PC-9 (cell line): ENCODE measurements around the gene IDH3G. TPM values are rescaled to one million over a fixed set of nuclear protein-coding genes. Genes with fewer than 3 reads are reported as not detected.

ENCODE experiments used
- BruUV-seq: library from RNA; stranded (reverse); fragments of 400-500 nt; replicated peaks from 2 replicates; lab custom pipeline; 2021; lab: Mats Ljungman, UMichigan
- CTCF ChIA-PET: fragments of 300-600 bp; sonication (Branson Sonifier 250); formaldehyde crosslinking; loops from one replicate; lab custom pipeline; 2022; ENCODE audit warnings: antibody characterized with exemption; lab: Charles Lee
- POLR2A ChIA-PET: fragments of 300-600 bp; sonication (Branson Sonifier 250); formaldehyde crosslinking; loops from one replicate; lab custom pipeline; 2022; ENCODE audit warnings: antibody characterized with exemption; ENCODE audit not compliant: unreplicated experiment; lab: Charles Lee
- DNase-seq, 2 experiments: peaks; one replicate each; pipeline versions ENCODE4 v3.0.0 to v3.0.0-alpha.2; 2015 to 2022; ENCODE audit warnings: mixed read lengths in 1 of 2
- H2AFZ ChIP-seq: fragments of 200-600 bp; sonication (generic); 2 replicates; pipeline ENCODE4 v1.8.1; 2017; ENCODE audit warnings: antibody characterized with exemption
- H3F3A ChIP-seq: fragments of 200-600 bp; sonication (generic); 2 replicates; pipeline ENCODE4 v1.8.1; 2017; ENCODE audit warnings: antibody characterized with exemption, mild to moderate bottlenecking, low read depth; ENCODE audit not compliant: insufficient read depth
- H3K27ac ChIP-seq: fragments of 200-600 bp; sonication (generic); 2 replicates; pipeline ENCODE4 v1.6.1; 2016; ENCODE audit warnings: mixed run types
- H3K27me3 ChIP-seq: fragments of 200-600 bp; sonication (generic); 2 replicates; pipeline ENCODE4 v1.6.1; 2016; ENCODE audit warnings: low read depth, mixed run types; ENCODE audit not compliant: insufficient read depth
- H3K36me3 ChIP-seq: fragments of 200-600 bp; sonication (generic); 2 replicates; pipeline ENCODE4 v1.6.1; 2016; ENCODE audit warnings: low read depth, mixed run types
- H3K4me1 ChIP-seq: fragments of 200-600 bp; sonication (generic); replicated peaks from 2 replicates; pipeline ENCODE4 v1.6.1; 2016; ENCODE audit warnings: mixed run types; ENCODE audit not compliant: insufficient read depth
- H3K4me2 ChIP-seq: fragments of 200-600 bp; sonication (generic); 2 replicates; pipeline ENCODE4 v1.6.1; 2017; ENCODE audit warnings: mixed run types
- H3K4me3 ChIP-seq: fragments of 200-600 bp; sonication (generic); 2 replicates; pipeline ENCODE4 v1.6.1; 2016; ENCODE audit warnings: mixed run types
- H3K79me2 ChIP-seq: fragments of 200-600 bp; sonication (generic); 2 replicates; pipeline ENCODE4 v1.6.1; 2017; ENCODE audit warnings: low read depth, mixed run types
- H3K9me2 ChIP-seq: fragments of 200-600 bp; sonication (generic); 2 replicates; pipeline ENCODE4 v1.8.1; 2017; ENCODE audit warnings: mild to moderate bottlenecking; ENCODE audit not compliant: insufficient read depth
- H3K9me3 ChIP-seq: fragments of 200-600 bp; sonication (generic); 2 replicates; pipeline ENCODE4 v1.8.1; 2016; ENCODE audit warnings: low read depth; ENCODE audit not compliant: insufficient read depth
- H4K20me1 ChIP-seq: fragments of 200-600 bp; sonication (generic); 2 replicates; pipeline ENCODE4 v1.8.1; 2017; ENCODE audit not compliant: insufficient read depth
- CTCF ChIP-seq: fragments of 200-600 bp; sonication (generic); conservative IDR thresholded peaks from 2 replicates; pipeline ENCODE4 v1.6.1; 2017; ENCODE audit warnings: mixed run types, antibody characterized with exemption, mild to moderate bottlenecking, moderate library complexity
- EZH2 ChIP-seq: fragments of 200-600 bp; sonication (generic); IDR thresholded peaks from 2 replicates; pipeline ENCODE4 v1.8.0; 2017; ENCODE audit warnings: antibody characterized with exemption, low read depth
- intact Hi-C: fragments of 100-400 bp; cut with micrococcal nuclease; formaldehyde crosslinking; loops from one replicate; pipeline ENCODE4 v1.10.0; 2022; ENCODE audit not compliant: unreplicated experiment
- total RNA-seq: library from RNA; stranded (reverse); gene quantifications from 2 replicates; pipeline ENCODE4 v1.2.3, GENCODE V29; 2021

IDH3G gene
- total RNA-seq, 1 experiment from 2014 or later = 63.4 TPM

- Histone ChIP-seq H3K4me2 (no peak overlapping the region), H3F3A (peaks cover 5% of the 10 kb centered on the region; the same call in 1 of the 2 replicates), H3K9me2 (no peaks in the 10 kb centered on the region), H3K4me3 (no peak overlapping the region), H3K9me3 (no peaks in the 10 kb centered on the region), H3K79me2 (peaks cover 9% of the 10 kb centered on the region), H3K4me1 (peaks cover 7% of the 10 kb centered on the region; the same call in 1 of the 2 replicates), H4K20me1 (no peaks in the 10 kb centered on the region), H3K27ac (no peak overlapping the region), H3K27me3 (no peaks in the 10 kb centered on the region), H3K36me3 (no peaks in the 10 kb centered on the region), H2AFZ (no peak overlapping the region)
- no peak for DNase-seq
- TF ChIP-seq EZH2 = no peak
- no peak for TF ChIP-seq CTCF
- BruUV-seq = no TSS peak
- CTCF ChIA-PET = interaction anchor here (0.5 to 0.6 kb wide), 2 partner anchors 150 to 163 kb away, joined by 3 read pairs; no protein-coding TSS in a partner anchor
- POLR2A ChIA-PET = no interaction called here
- intact Hi-C loops = no loop called here
Observed at GRCh38 chrX:153800746-153801145, 6.6 kb upstream of the IDH3G start.

- intact Hi-C loops = no loop called here
- Histone ChIP-seq H3K27me3 (no peaks in the 10 kb centered on the region), H3K27ac (no peak overlapping the region), H3K4me1 (peaks cover 10% of the 10 kb centered on the region; the same call in 1 of the 2 replicates), H3K4me3 (no peak overlapping the region), H3F3A (peaks cover 5% of the 10 kb centered on the region; the same call in 1 of the 2 replicates), H3K4me2 (no peak overlapping the region), H2AFZ (no peak overlapping the region), H3K9me3 (no peaks in the 10 kb centered on the region), H3K79me2 (peaks cover 14% of the 10 kb centered on the region), H3K9me2 (no peaks in the 10 kb centered on the region), H4K20me1 (no peaks in the 10 kb centered on the region), H3K36me3 (no peaks in the 10 kb centered on the region)
- no peak for DNase-seq
- no TSS peak for BruUV-seq
- ChIA-PET POLR2A (no interaction called here), CTCF (no interaction called here)
- TF ChIP-seq CTCF = no peak
- TF ChIP-seq EZH2 = no peak
Observed at GRCh38 chrX:153800177-153800722, 6.1 kb upstream of the IDH3G start.

GRCh38 chrX:153799326-153799725 lies 5.2 kb upstream of the IDH3G start:
- H3F3A ChIP-seq = peaks cover 5% of the 10 kb centered on the region; the same call in 1 of the 2 replicates
- TF ChIP-seq CTCF (no peak), EZH2 (no peak)
- intact Hi-C loops = loop anchor here (10.0 kb wide), 1 partner anchor 85 kb away; the partner anchor contains the start of gene L1CAM

More at GRCh38 chrX:153799326-153799725, 5.2 kb upstream of the IDH3G start:
- CTCF ChIA-PET = no interaction called here
- Histone ChIP-seq H3K4me1 (peaks cover 10% of the 10 kb centered on the region; the same call in 1 of the 2 replicates), H3K79me2 (peaks cover 22% of the 10 kb centered on the region), H3K4me3 (no peak overlapping the region), H3K27ac (no peak overlapping the region), H3K9me2 (no peaks in the 10 kb centered on the region), H3K4me2 (no peak overlapping the region), H2AFZ (no peak overlapping the region), H3K9me3 (no peaks in the 10 kb centered on the region), H3K36me3 (no peaks in the 10 kb centered on the region), H3K27me3 (no peaks in the 10 kb centered on the region), H4K20me1 (no peaks in the 10 kb centered on the region)
- POLR2A ChIA-PET = no interaction called here
- no peak for DNase-seq
- no TSS peak for BruUV-seq
